Esophagus muscularis mucosa (tissue), 4 donors: ENCODE data around the gene SDK2. TPM values are rescaled to one million over a fixed set of nuclear protein-coding genes. Genes with fewer than 3 reads are reported as not detected.
A peak's percentile ranks its signal among the peaks of the same experiment; 100 is the strongest.
"Not testable (repeated sequence)": the region's sequence is repeated elsewhere in the genome, so short reads cannot be mapped to it uniquely, and the experiment has no call there.

Experiments
- DNase-seq: peaks from one replicate; pipeline ENCODE4 v3.0.0-alpha.2; 2017; ENCODE audit errors: extremely low spot score
- H3K27ac ChIP-seq, 4 donors: fragments of 200-600 bp; sonication (generic); replicated peaks in 1 of 4; 1 replicate in 3 of 4; 2 replicates in 1 of 4; pipeline ENCODE4 v1.5.1; 2016 to 2019; ENCODE audit warnings: mild to moderate bottlenecking in 1 of 4
- H3K27me3 ChIP-seq, 4 donors: fragments of 200-600 bp; sonication (generic); one replicate each; pipeline versions ENCODE4 v1.5.1 to v1.6.0; 2016 to 2019
- H3K36me3 ChIP-seq, 4 donors: fragments of 200-600 bp; sonication (generic); one replicate each; pipeline ENCODE4 v1.5.1; 2016 to 2019
- H3K4me1 ChIP-seq, 4 donors: fragments of 200-600 bp; sonication (generic); one replicate each; pipeline ENCODE4 v1.5.1; 2016 to 2019
- H3K4me3 ChIP-seq, 4 donors: fragments of 200-600 bp; sonication (generic); 1 replicate in 2 of 4; 2 replicates in 2 of 4; pipeline ENCODE4 v1.5.1; 2016 to 2019; ENCODE audit warnings: mild to moderate bottlenecking in 4 of 4, moderate library complexity in 1 of 4
- H3K9me3 ChIP-seq, 4 donors: fragments of 200-600 bp; sonication (generic); 1 replicate in 3 of 4; 2 replicates in 1 of 4; pipeline ENCODE4 v1.5.1; 2016 to 2019
- EP300 ChIP-seq: sonication (generic); formaldehyde crosslinking; IDR thresholded peaks from one replicate; pipeline ENCODE4 v1.6.1; 2017; ENCODE audit warnings: antibody characterized with exemption
- POLR2A ChIP-seq: fragments of 450-650 bp; IDR thresholded peaks from one replicate; pipeline ENCODE4 v1.6.1; 2017; ENCODE audit warnings: antibody characterized with exemption, moderate library complexity, mild to moderate bottlenecking, low read depth
- POLR2AphosphoS5 ChIP-seq, 2 donors: sonication (generic); formaldehyde crosslinking; IDR thresholded peaks; one replicate each; pipeline ENCODE4 v1.6.1; 2017; ENCODE audit warnings: antibody characterized with exemption in 2 of 2
- WGBS: methylation state at CpG from one replicate; pipeline ENCODE4 v1.1.5; 2018; 5-methylcytosine and 5-hydroxymethylcytosine counted together
- intact Hi-C: fragments of 100-400 bp; cut with DNase I; formaldehyde crosslinking; loops from one replicate; pipeline ENCODE4 v1.15.1; 2023
- total RNA-seq, 4 donors: library from RNA; depleted of rRNA; stranded (reverse); fragments of >200 nt; gene quantifications; one replicate each; pipeline versions ENCODE4 v1.1.0 to v1.2.1, GENCODE V29; 2016
- TF ChIP-seq, protein P1 (sequence below), 3 experiments: fragments of 200-600 bp in 2 of 3; fragments of 450-650 bp in 1 of 3; sonication (generic) in 2 of 3; IDR thresholded peaks; one replicate each; pipeline ENCODE4 v1.5.1; 2017 to 2019; ENCODE audit warnings: antibody characterized with exemption in 3 of 3, mild to moderate bottlenecking in 2 of 3, moderate library complexity in 1 of 3

SDK2 gene
- total RNA-seq, 4 donors from 2014 or later, result 0.42 to 2.0 (median 1.2) TPM

DNA sequence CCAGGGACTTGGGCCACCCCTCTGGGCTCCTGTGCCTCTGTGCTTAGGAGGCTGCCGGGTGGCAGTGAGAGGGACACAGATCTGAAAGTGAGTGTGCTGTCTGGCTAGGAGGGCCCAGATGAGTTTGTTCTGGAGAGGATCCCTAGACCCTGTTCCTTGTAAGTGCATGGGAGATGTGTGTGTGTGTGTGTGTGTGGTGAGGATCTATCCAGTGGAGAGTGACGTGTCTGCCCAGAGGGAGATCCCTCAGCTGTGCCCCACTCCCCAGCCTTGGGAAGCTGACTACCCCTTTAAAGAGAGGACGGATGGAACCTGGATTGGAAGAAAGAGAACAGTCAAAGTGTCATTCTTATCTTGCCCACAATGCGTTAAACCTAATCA is 306.9 kb downstream of the SDK2 start:
- TF ChIP-seq EP300 (no peak), POLR2A (no peak), POLR2AphosphoS5 (IDR thresholded peaks at IDR 0.05) (no peak)
- TF ChIP-seq, protein P1, sequence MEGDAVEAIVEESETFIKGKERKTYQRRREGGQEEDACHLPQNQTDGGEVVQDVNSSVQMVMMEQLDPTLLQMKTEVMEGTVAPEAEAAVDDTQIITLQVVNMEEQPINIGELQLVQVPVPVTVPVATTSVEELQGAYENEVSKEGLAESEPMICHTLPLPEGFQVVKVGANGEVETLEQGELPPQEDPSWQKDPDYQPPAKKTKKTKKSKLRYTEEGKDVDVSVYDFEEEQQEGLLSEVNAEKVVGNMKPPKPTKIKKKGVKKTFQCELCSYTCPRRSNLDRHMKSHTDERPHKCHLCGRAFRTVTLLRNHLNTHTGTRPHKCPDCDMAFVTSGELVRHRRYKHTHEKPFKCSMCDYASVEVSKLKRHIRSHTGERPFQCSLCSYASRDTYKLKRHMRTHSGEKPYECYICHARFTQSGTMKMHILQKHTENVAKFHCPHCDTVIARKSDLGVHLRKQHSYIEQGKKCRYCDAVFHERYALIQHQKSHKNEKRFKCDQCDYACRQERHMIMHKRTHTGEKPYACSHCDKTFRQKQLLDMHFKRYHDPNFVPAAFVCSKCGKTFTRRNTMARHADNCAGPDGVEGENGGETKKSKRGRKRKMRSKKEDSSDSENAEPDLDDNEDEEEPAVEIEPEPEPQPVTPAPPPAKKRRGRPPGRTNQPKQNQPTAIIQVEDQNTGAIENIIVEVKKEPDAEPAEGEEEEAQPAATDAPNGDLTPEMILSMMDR (IDR thresholded peaks at IDR 0.05), result no peak
- H3K27ac ChIP-seq, result peak overlapping the region in 3 of 4 donors; percentile 66 to 76 (median 68)
- no peak for DNase-seq

DNA sequence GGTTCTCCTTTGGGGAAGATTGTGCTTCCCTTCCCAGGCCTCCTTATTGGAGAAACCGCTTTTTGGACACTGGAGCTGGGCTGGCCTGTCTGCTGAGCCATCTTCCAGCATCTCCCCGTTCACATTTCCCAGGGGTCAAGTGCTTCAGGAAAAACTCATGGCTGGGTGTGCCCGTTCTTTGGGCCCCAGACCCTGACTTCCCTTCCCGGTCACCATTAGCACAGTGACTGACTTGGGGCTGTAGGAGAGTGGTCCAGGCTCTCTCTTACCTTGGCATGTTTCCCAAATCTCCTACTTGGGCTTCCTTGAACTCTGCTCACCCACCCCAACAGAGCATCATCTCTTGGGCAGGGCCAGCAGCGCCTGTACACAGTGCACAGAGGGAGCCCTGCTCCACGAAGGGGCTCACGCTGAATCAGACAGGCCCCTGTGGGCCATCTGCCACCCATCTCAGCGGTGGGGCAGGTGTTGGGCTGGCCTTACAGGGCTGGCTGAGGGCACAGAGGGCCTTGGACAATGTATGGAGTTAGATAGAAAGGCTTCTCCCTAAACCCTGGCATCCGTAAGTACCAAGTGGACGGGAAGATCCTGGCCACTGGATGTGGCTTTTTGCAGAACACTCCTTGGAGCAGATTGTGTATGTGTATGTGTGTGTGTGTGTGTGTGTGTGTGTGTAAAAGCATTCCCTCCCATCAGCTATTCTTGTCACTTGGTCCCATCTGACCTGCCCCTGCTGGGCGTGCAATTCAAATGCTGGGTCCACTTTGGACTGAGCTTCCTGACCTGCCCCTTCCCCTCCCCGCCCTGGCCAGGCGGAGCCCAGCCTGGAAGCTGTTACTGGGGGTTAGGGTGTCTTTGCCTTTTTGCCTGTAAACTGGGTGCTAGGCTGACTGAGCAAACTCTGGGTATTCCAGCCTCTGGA is 307.6 kb downstream of the SDK2 start:
- H3K27ac ChIP-seq, result peak overlapping the region in 3 of 4 donors; percentile 66 to 76 (median 68)
- WGBS, result 82% methylated on average over 13 of the region's 13 CpGs

More for the DNA sequence above, 306.9 kb downstream of the SDK2 start:
- Histone ChIP-seq H3K4me1 (peaks cover 13 to 43% (median 37%) of the 10 kb centered on the region in 4 donors), H3K36me3 (no peaks in the 10 kb centered on the region), H3K9me3 (no peaks in the 10 kb centered on the region), H3K27me3 (no peaks in the 10 kb centered on the region), H3K4me3 (no peak overlapping the region)
- intact Hi-C loops, result no loop called here
- 93% methylated on average over 4 of the region's 4 CpGs for WGBS

DNA sequence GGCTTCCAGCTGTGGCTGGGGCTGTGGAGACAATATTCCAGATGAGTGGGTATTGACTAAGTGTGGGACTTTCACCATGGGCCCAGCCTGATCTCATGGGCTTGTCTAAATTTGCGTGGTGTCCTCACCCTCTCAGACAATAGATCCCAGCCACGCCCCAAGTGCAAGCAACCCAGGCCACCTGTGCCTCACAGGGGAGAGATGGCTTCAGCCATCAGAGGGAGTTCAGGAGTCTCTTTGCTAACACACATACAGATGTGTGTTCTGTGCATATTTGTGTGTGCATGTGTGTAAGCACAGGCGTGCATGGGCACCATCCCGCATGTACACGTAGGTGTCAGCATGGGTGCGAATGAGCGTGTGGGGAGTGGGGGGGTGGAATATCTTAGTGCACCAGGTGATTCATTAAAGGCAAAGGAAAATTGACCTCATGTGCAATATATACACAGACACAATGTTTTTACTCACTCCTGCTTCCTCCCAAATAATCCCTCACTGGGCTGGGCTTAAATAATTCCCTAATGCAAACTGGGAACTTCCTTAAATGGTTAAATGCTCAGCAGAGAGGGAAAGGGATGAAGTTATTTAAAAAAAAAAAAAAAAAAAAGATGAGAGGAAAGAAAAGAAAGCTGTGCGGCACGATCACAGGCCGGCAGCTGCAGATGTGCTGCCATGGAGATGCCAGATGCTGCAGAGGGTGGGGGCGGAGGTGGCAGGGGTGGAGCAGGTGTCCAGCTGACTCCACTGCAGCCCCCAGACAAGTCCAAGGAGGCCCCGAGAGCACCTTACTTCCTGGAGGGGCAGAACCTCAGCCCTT is 308.4 kb downstream of the SDK2 start:
- Histone ChIP-seq H3K9me3 (no peaks in the 10 kb centered on the region), H3K27ac (peak overlapping the region in 1 of 4 donors; percentile 14), H3K27me3 (no peaks in the 10 kb centered on the region), H3K4me3 (no peak overlapping the region), H3K4me1 (peaks cover 4 to 30% (median 24%) of the 10 kb centered on the region in 4 donors), H3K36me3 (no peaks in the 10 kb centered on the region)
- intact Hi-C loops, result no loop called here
- WGBS, result 77% methylated on average over 12 of the region's 12 CpGs
- TF ChIP-seq POLR2AphosphoS5 (IDR thresholded peaks at IDR 0.05), result no peak
- TF ChIP-seq POLR2A, result no peak
- TF ChIP-seq, protein P1 (IDR thresholded peaks at IDR 0.05), result no peak
- no peak for TF ChIP-seq EP300
- no peak for DNase-seq

More for the DNA sequence above, 307.6 kb downstream of the SDK2 start:
- peaks cover 7 to 36% (median 31%) of the 10 kb centered on the region in 4 donors for H3K4me1 ChIP-seq
- H3K9me3 ChIP-seq, result no peaks in the 10 kb centered on the region
- intact Hi-C loops, result no loop called here
- no peak for TF ChIP-seq POLR2AphosphoS5 (IDR thresholded peaks at IDR 0.05)
- TF ChIP-seq, protein P1 (IDR thresholded peaks at IDR 0.05), result no peak
- TF ChIP-seq POLR2A, result no peak
- TF ChIP-seq EP300, result no peak
- H3K27me3 ChIP-seq, result no peaks in the 10 kb centered on the region
- H3K4me3 ChIP-seq, result no peak overlapping the region
- DNase-seq, result no peak
- H3K36me3 ChIP-seq, result no peaks in the 10 kb centered on the region

DNA sequence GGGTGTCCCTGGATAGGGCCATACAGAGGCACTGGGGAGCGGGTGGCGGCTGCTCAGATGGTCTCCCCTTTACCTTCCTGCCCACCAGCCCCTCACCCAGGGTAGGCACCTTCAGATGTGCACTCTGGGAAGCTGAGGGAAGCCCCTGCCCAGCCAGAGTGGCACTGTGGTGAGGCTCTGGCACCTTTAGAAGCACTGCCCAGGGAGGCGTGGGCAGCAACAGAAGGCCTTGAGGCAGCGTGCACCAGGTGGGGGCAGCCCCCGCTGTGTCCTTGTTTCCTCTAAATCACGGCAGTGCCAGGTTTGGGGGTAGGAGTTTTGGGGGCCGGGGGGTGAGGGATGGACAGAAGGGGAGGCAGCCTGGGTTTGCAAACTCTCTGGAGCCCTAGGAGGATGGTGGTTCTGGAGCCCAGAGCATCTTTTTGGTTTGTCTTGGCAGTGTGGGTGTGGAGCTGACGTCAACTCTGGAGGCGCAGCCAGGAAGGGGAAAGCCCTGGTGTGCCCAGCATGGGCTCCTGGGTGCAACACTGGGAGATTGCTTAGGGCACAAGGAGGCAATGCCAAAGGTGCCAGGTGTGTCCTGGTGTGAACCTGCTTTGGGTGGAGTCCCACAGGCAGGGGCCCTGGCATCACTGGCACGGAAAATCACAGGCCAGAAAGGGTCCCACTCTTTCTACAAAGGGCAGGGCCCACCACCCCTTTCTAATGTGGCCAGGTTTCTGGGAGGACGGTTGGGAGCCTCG is 309.3 kb downstream of the SDK2 start:
- H3K27ac ChIP-seq, result no peak overlapping the region
- no peak for TF ChIP-seq POLR2AphosphoS5 (IDR thresholded peaks at IDR 0.05)
- no peak for TF ChIP-seq EP300
- TF ChIP-seq POLR2A, result no peak
- TF ChIP-seq, protein P1 (IDR thresholded peaks at IDR 0.05), result no peak
- no peak overlapping the region for H3K4me3 ChIP-seq
- peaks cover 4 to 24% (median 18%) of the 10 kb centered on the region in 4 donors for H3K4me1 ChIP-seq
- H3K27me3 ChIP-seq, result no peaks in the 10 kb centered on the region
- H3K9me3 ChIP-seq, result no peaks in the 10 kb centered on the region
- DNase-seq, result no peak
- no peaks in the 10 kb centered on the region for H3K36me3 ChIP-seq
- WGBS, result 76% methylated on average over 12 of the region's 12 CpGs
- intact Hi-C loops, result no loop called here

DNA sequence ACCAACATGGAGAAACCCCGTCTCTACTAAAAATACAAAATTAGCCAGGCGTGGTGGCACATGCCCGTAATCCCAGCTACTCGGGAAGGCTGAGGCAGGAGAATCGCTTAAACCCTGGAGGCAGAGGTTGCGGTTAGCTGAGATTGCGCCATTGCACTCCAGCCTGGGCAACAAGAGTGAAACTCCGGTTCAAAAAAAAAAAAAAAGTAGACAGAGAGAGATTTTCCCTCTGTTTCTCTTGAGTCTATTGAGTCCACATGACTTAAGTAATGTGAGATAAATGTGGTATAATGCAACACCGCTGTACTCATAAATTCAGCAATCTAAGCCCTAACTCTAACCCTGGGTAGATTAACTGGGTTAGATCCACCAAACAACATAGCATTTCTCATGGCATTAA is 310.8 kb downstream of the SDK2 start:
- H3K4me1 ChIP-seq, result peaks cover 4 to 12% (median 11%) of the 10 kb centered on the region in 4 donors
- 84% methylated on average over 9 of the region's 9 CpGs for WGBS
- H3K36me3 ChIP-seq, DNase-seq, H3K9me3 ChIP-seq, intact Hi-C loops, H3K27ac ChIP-seq, H3K27me3 ChIP-seq, H3K4me3 ChIP-seq: not testable (repeated sequence)
